Panc1 (cell line): Measurements from ENCODE around the gene MAP3K13.

Experiments used
- POLR2AphosphoS5 ChIP-seq: IDR thresholded peaks from 2 replicates; pipeline ENCODE4 v1.6.1; 2012; ENCODE audit warnings: mild to moderate bottlenecking, low read depth, low read length, moderate library complexity
- TF ChIP-seq, protein P1 (sequence below): fragments of 450-650 bp; IDR thresholded peaks from 2 replicates; pipeline ENCODE4 v1.5.1; 2017; ENCODE audit warnings: mild to moderate bottlenecking
- TF ChIP-seq, protein P2 (sequence below), 2 experiments: IDR thresholded peaks; 2 replicates each; pipeline ENCODE4 v1.6.1; 2011 to 2012; ENCODE audit warnings: low read depth in 2 of 2, control low read depth in 1 of 2, low read length in 1 of 2, mild to moderate bottlenecking in 1 of 2, moderate library complexity in 1 of 2; ENCODE audit not compliant: insufficient read depth in 1 of 2

DNA sequence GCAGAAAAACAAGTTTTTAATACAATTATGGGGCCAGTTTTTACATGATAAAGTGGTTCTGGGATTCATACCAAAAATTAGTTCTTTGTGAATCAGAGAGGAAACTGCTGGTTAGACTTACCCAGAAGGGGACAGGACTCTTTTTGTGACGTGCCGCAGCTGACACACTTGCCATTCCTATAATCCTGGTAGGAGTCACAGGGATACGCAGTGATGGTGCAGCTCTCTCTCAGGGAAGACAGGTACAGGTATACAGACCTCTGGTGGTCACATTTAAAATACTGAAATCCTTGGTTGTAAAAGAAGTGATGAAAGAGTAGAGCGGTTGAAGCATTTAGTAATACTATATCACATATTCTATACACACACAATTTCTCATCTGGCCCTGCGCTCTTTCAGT is 156.1 kb downstream of the MAP3K13 start:
- TF ChIP-seq, protein P1, sequence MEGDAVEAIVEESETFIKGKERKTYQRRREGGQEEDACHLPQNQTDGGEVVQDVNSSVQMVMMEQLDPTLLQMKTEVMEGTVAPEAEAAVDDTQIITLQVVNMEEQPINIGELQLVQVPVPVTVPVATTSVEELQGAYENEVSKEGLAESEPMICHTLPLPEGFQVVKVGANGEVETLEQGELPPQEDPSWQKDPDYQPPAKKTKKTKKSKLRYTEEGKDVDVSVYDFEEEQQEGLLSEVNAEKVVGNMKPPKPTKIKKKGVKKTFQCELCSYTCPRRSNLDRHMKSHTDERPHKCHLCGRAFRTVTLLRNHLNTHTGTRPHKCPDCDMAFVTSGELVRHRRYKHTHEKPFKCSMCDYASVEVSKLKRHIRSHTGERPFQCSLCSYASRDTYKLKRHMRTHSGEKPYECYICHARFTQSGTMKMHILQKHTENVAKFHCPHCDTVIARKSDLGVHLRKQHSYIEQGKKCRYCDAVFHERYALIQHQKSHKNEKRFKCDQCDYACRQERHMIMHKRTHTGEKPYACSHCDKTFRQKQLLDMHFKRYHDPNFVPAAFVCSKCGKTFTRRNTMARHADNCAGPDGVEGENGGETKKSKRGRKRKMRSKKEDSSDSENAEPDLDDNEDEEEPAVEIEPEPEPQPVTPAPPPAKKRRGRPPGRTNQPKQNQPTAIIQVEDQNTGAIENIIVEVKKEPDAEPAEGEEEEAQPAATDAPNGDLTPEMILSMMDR: no peak
- TF ChIP-seq, protein P2, sequence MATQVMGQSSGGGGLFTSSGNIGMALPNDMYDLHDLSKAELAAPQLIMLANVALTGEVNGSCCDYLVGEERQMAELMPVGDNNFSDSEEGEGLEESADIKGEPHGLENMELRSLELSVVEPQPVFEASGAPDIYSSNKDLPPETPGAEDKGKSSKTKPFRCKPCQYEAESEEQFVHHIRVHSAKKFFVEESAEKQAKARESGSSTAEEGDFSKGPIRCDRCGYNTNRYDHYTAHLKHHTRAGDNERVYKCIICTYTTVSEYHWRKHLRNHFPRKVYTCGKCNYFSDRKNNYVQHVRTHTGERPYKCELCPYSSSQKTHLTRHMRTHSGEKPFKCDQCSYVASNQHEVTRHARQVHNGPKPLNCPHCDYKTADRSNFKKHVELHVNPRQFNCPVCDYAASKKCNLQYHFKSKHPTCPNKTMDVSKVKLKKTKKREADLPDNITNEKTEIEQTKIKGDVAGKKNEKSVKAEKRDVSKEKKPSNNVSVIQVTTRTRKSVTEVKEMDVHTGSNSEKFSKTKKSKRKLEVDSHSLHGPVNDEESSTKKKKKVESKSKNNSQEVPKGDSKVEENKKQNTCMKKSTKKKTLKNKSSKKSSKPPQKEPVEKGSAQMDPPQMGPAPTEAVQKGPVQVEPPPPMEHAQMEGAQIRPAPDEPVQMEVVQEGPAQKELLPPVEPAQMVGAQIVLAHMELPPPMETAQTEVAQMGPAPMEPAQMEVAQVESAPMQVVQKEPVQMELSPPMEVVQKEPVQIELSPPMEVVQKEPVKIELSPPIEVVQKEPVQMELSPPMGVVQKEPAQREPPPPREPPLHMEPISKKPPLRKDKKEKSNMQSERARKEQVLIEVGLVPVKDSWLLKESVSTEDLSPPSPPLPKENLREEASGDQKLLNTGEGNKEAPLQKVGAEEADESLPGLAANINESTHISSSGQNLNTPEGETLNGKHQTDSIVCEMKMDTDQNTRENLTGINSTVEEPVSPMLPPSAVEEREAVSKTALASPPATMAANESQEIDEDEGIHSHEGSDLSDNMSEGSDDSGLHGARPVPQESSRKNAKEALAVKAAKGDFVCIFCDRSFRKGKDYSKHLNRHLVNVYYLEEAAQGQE (IDR thresholded peaks at IDR 0.05; ENCODE audit: insufficient read depth in 1 of 2, low read depth in 2 of 2, low read length in 1 of 2): no peak
- TF ChIP-seq POLR2AphosphoS5: no peak
